Smooth muscle cell (in vitro differentiated cells): ENCODE results near the gene TACC2. TPM values are rescaled to one million over a fixed set of nuclear protein-coding genes. Genes with fewer than 3 reads are reported as not detected.
"Not testable (repeated sequence)": the region's sequence is repeated elsewhere in the genome, so short reads cannot be mapped to it uniquely, and the experiment has no call there.

ENCODE experiments used
- DNase-seq: peaks from one replicate; lab custom pipeline; 2025; ENCODE audit not compliant: unreplicated experiment; lab: John Stamatoyannopoulos, UW
- H2AFZ ChIP-seq: fragments of 200-600 bp; sonication (generic); 2 replicates; pipeline ENCODE4 v1.6.0; 2016; ENCODE audit warnings: antibody characterized with exemption, low read depth, mild to moderate bottlenecking
- H3F3A ChIP-seq: fragments of 200-600 bp; sonication (generic); 2 replicates; pipeline ENCODE4 v1.6.0; 2017; ENCODE audit warnings: antibody characterized with exemption, low read depth
- H3K27ac ChIP-seq: fragments of 200-600 bp; sonication (generic); 2 replicates; pipeline ENCODE4 v1.5.1; 2016; ENCODE audit warnings: low read depth, mild to moderate bottlenecking
- H3K27me3 ChIP-seq: fragments of 200-600 bp; sonication (generic); 2 replicates; pipeline ENCODE4 v1.6.1; 2016; ENCODE audit warnings: low read depth, mild to moderate bottlenecking
- H3K36me3 ChIP-seq: fragments of 200-600 bp; sonication (generic); 2 replicates; pipeline ENCODE4 v1.5.1; 2016; ENCODE audit warnings: low read depth
- H3K4me1 ChIP-seq: fragments of 200-600 bp; sonication (generic); 2 replicates; pipeline ENCODE4 v1.5.1; 2016; ENCODE audit warnings: low read depth
- H3K4me2 ChIP-seq: fragments of 200-600 bp; sonication (generic); 2 replicates; pipeline ENCODE4 v1.6.0; 2016; ENCODE audit warnings: mild to moderate bottlenecking
- H3K4me3 ChIP-seq: fragments of 200-600 bp; sonication (generic); 2 replicates; pipeline ENCODE4 v1.5.1; 2016; ENCODE audit warnings: mild to moderate bottlenecking
- H3K79me2 ChIP-seq: fragments of 200-600 bp; sonication (generic); 2 replicates; pipeline ENCODE4 v1.6.0; 2016; ENCODE audit warnings: low read depth, mild to moderate bottlenecking
- H3K9ac ChIP-seq: fragments of 200-600 bp; sonication (generic); 2 replicates; pipeline ENCODE4 v1.6.0; 2016; ENCODE audit warnings: low read depth
- H3K9me3 ChIP-seq: fragments of 200-600 bp; sonication (generic); replicated peaks from 2 replicates; pipeline ENCODE4 v1.5.1; 2016; ENCODE audit warnings: low read depth
- H4K20me1 ChIP-seq: fragments of 200-600 bp; sonication (generic); 2 replicates; pipeline ENCODE4 v1.6.0; 2016; ENCODE audit warnings: low read depth
- CTCF ChIP-seq: fragments of 200-600 bp; sonication (generic); IDR thresholded peaks from 2 replicates; pipeline ENCODE4 v1.5.1; 2017; ENCODE audit warnings: borderline replicate concordance, mild to moderate bottlenecking, antibody characterized with exemption; ENCODE audit not compliant: insufficient read depth, poor library complexity, severe bottlenecking
- WGBS: methylation state at CpG from one replicate; pipeline ENCODE4 v1.1.7; 2016; ENCODE audit warnings: low lambda C conversion rate; 5-methylcytosine and 5-hydroxymethylcytosine counted together
- polyA plus RNA-seq: library from polyadenylated mRNA; unstranded; fragments of >200 nt; fragmentation: Nextera tagmentation; extraction: Ambion mirVana; gene quantifications from 2 replicates; pipeline ENCODE4 v1.2.1, GENCODE V29; 2016
- total RNA-seq: library from RNA; depleted of rRNA; stranded (reverse); fragments of >200 nt; gene quantifications from 2 replicates; pipeline ENCODE4 v1.2.3, GENCODE V29; 2014

The TACC2 gene
- total and polyA plus RNA-seq, 2 experiments from 2014 or later: 2.8 to 7.6 TPM

- no peaks in the 10 kb centered on the region for H3K36me3 ChIP-seq
- H3K9me3 ChIP-seq: peaks cover 4% of the 10 kb centered on the region
- H2AFZ ChIP-seq: no peak overlapping the region
- H3K79me2 ChIP-seq: no peaks in the 10 kb centered on the region
- H3K27me3 ChIP-seq: no peaks in the 10 kb centered on the region
- H3K4me3 ChIP-seq: no peak overlapping the region
- H3F3A ChIP-seq: no peaks in the 10 kb centered on the region
- no peaks in the 10 kb centered on the region for H4K20me1 ChIP-seq
- DNase-seq: no peak
- no peaks in the 10 kb centered on the region for H3K4me1 ChIP-seq
- H3K9ac ChIP-seq: no peak overlapping the region
- no peak overlapping the region for H3K4me2 ChIP-seq
- H3K27ac ChIP-seq: no peak overlapping the region
- TF ChIP-seq CTCF: no peak
- 93% methylated on average over 2 of the region's 2 CpGs for WGBS
These were observed 7.6 kb upstream of the TACC2 start for GRCh38 chr10:121981346-121981745.

GRCh38 chr10:121983852-121984251 is 5.1 kb upstream of the TACC2 start:
- no peak overlapping the region for H3K27ac ChIP-seq
- H3K9ac ChIP-seq: no peak overlapping the region
- no peaks in the 10 kb centered on the region for H3F3A ChIP-seq
- no peaks in the 10 kb centered on the region for H3K4me1 ChIP-seq
- H3K4me2 ChIP-seq: no peak overlapping the region
- H3K36me3 ChIP-seq: no peaks in the 10 kb centered on the region
- no peak for DNase-seq
- H2AFZ ChIP-seq: no peak overlapping the region
- no peaks in the 10 kb centered on the region for H3K79me2 ChIP-seq
- H3K27me3 ChIP-seq: no peaks in the 10 kb centered on the region
- H3K4me3 ChIP-seq: no peak overlapping the region
- H3K9me3 ChIP-seq: peaks cover 4% of the 10 kb centered on the region
- no peaks in the 10 kb centered on the region for H4K20me1 ChIP-seq
- WGBS: 91% methylated on average over 5 of the region's 5 CpGs
- no peak for TF ChIP-seq CTCF

- Histone ChIP-seq H3K4me1 (peaks cover 4% of the 10 kb centered on the region), H3K4me2 (no peak overlapping the region), H3K79me2 (no peaks in the 10 kb centered on the region), H3K9me3 (peaks cover 4% of the 10 kb centered on the region), H4K20me1 (no peaks in the 10 kb centered on the region), H3K4me3 (no peak overlapping the region), H3K27me3 (no peaks in the 10 kb centered on the region), H3K36me3 (no peaks in the 10 kb centered on the region), H2AFZ (no peak overlapping the region), H3K27ac (no peak overlapping the region), H3K9ac (no peak overlapping the region), H3F3A (no peaks in the 10 kb centered on the region)
- no peak for DNase-seq
- no peak for TF ChIP-seq CTCF
- WGBS: 91% methylated on average over 2 of the region's 2 CpGs
These were observed 4.5 kb upstream of the TACC2 start for GRCh38 chr10:121984463-121984862.

- Histone ChIP-seq H3K9ac (no peak overlapping the region), H3K4me2 (no peak overlapping the region), H3K9me3 (no peaks in the 10 kb centered on the region), H3K27ac (no peak overlapping the region), H3K4me3 (no peak overlapping the region), H3F3A (no peaks in the 10 kb centered on the region), H3K79me2 (no peaks in the 10 kb centered on the region), H3K4me1 (peaks cover 18% of the 10 kb centered on the region), H3K27me3 (no peaks in the 10 kb centered on the region), H3K36me3 (no peaks in the 10 kb centered on the region), H4K20me1 (no peaks in the 10 kb centered on the region), H2AFZ (no peak overlapping the region)
- no peak for TF ChIP-seq CTCF
- no peak for DNase-seq
- 95% methylated on average over 9 of the region's 9 CpGs for whole genome bisulfite sequencing
These were observed 1.2 kb downstream of the TACC2 start for GRCh38 chr10:121990015-121990677.

GRCh38 chr10:121991727-121992126 is 2.8 kb downstream of the TACC2 start:
- H3K9me3 ChIP-seq, H3F3A ChIP-seq, DNase-seq, H3K27me3 ChIP-seq, H3K9ac ChIP-seq, H3K27ac ChIP-seq, H3K4me3 ChIP-seq, H3K36me3 ChIP-seq, H2AFZ ChIP-seq, H3K79me2 ChIP-seq, H3K4me2 ChIP-seq, H4K20me1 ChIP-seq: not testable (repeated sequence)
- WGBS: 87% methylated on average over 4 of the region's 4 CpGs
- peaks cover 18% of the 10 kb centered on the region for H3K4me1 ChIP-seq
